ENCODE measurements around the gene PGAP6.
"Not testable (repeated sequence)": the region's sequence is repeated elsewhere in the genome, so short reads cannot be mapped to it uniquely, and the experiment has no call there.

Gene PGAP6

GRCh38 chr16:363766-364490, 17.9 kb downstream of the PGAP6 start:
- no peak for DNase-seq

GRCh38 chr16:363110-363765, 18.5 kb downstream of the PGAP6 start:
- DNase-seq: no peak

DNA sequence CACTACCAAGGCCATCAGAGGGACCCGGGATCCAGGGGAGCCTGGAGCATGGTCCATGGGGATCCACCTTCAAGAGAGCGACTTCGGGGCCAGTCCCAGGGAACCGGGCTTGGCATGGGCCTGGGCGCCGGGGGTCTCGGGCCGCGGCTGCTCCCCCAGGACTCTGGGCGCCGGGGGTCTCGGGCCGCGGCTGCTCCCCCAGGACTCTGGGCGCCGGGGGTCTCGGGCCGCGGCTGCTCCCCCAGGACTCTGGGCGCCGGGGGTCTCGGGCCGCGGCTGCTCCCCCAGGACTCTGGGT, 19.1 kb downstream of the PGAP6 start:
- DNase-seq: not testable (repeated sequence)

- no peak for DNase-seq
These were observed 19.7 kb downstream of the PGAP6 start for GRCh38 chr16:361872-362701.

DNA sequence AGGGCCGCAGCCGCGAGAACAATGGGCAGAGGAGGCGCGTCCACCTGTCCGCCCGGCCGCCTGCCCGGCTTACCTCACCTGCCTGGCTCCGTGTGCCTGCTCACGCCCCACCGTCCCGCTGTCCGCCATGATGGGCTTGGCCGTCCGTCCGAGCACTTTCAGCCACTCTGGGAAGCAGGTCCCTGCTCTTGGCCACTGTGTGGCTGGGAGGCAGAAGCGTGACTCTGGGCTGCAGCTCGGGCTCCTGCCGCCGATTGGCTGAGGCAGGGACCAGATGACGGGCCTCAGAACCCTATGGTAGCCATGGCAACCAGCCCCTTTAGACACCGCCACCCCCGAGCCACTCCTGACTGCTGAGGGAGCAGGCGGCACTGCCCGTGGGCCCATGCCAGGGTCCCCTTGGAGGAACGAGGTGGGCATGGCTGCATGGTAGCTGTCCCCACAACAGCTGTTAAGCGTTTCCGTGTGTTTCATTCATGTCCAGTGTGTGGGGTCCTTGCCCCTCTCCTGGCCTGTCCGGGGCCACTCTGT, 20.4 kb downstream of the PGAP6 start:
- DNase-seq: no peak

GRCh38 chr16:360698-361336, 21.0 kb downstream of the PGAP6 start:
- DNase-seq: no peak

- no peak for DNase-seq
These were observed 21.7 kb downstream of the PGAP6 start for GRCh38 chr16:359871-360697.

DNA sequence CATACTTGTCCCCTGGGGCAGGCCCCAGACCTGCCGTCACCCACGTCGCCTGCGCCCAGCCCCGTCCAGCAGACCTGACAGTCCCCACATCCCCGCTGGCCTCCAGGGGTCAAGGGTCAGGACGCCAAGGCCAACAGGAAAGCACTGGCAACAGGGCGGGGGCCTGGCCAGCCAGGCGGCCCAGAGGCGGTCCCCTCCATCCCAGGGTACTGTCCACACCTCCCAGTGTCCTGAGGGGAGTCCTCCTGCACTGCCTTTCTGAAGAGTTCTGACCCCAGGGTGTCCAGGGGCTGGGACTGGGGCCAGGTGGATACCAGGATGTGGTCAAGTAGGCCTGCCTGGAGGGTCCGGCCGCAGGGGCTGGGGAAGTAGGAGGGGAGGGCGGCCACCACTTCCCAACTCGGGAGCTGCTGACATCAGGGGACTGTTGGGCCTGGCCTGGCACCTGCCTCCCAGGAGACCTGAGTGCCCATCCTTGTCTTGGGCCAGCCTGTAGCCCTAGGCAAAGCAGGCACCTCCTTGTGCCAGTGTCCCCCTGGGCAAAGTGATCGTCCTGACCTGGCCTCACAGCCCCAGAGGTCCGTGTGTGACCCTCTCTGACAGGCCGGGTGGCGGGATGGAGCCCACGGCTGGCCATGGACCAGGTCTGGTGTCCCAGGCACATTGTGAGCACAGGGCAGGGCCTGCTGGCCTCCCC, 22.6 kb downstream of the PGAP6 start:
- DNase-seq: no peak

GRCh38 chr16:356741-357140, 25.0 kb downstream of the PGAP6 start:
- DNase-seq: no peak

DNA sequence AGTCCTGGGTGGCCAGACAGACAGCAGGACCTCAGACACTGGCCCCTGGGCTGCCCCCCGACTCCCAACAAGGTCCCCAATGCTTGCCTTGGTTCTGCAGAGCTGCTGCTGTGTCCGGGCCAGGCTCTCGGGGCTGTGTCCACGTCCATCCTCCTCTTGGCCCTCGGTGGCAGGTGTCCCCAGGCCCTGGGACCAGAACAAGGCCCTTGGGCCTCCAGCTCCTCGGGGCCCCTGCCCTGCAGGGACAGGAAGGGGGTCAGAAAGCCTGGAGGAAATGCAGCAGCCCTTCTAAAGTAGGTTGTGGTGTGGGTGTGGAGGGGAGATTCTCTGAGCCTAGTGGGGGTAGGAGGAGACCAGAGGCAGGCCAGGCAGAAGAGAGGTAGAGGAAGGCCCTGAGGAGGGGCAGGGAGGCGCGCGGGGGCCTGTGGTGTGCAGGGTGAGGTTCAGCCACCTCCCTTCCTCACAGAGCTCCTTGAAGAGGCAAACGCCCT, 26.8 kb downstream of the PGAP6 start:
- DNase-seq: no peak

DNA sequence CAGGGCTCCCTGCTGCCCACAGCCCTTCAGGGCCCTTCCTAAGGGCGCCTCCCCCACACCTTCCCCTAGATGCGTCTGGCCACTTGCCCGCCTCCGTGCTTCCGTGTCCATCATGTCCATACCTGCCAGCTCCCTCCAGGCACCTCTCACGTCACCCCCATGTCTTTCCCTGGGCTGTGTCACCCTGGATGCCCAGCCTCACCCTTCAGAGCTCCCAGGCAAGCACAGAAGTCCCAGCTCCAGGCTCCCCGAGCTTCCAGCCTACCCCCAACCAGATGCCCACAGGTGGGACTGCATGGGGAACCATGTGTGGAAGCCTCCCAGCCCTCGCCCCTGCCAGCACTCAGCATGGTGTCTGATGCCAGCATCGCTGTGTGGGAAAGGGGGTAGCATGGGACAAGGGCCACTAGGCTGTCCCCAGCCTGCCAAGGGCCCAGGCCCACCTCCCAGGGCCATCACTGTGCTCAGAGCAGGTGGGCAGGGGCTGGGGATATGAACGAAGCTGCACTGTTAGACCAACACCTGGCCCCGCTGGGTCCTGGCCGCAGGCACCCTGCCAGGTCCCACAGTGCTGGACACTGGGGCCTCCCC, 27.4 kb downstream of the PGAP6 start:
- no peak for DNase-seq

DNA sequence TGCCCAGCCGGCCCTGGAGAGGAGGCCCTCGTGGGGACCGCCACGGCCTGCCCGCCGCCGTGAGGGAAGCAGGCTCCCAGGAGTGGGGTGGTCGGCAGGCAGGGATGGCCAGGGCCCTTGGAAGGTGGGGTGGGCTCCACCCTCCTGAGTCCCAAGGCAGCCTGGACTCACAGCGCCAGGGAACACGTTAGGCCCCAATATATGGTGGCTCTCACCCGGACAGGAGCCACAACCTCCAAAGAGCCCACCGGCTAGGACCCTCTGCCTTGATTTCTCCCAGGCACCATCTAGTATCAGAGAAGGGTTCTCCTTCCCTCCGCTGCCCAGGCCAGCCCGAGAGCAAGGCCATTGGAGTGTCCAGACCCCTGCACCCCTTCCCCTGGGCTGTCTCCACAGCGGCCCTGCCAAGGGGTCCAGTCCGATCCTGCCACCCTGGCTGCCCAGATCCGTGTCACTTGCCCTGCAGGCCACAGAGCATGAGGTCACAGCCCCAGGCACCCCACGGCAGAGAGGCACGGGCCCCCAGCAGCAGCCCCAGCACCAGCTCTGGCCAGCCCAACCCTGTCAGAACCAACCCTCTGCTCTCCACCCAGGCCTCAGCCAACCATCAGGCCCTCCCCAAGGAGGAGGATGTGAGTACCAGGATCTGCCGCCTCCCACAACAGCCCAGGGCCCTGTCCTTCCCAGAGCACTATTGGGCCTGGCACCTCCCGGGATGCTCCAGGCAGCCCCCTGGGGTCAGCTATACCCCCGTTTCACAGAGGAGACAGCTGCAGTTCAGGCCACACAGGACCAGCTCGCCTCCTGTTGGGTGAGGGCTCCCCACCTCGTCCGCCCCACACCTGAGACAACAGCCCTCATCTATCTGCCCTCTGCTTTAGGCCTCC, 28.1 kb downstream of the PGAP6 start:
- no peak for DNase-seq

DNA sequence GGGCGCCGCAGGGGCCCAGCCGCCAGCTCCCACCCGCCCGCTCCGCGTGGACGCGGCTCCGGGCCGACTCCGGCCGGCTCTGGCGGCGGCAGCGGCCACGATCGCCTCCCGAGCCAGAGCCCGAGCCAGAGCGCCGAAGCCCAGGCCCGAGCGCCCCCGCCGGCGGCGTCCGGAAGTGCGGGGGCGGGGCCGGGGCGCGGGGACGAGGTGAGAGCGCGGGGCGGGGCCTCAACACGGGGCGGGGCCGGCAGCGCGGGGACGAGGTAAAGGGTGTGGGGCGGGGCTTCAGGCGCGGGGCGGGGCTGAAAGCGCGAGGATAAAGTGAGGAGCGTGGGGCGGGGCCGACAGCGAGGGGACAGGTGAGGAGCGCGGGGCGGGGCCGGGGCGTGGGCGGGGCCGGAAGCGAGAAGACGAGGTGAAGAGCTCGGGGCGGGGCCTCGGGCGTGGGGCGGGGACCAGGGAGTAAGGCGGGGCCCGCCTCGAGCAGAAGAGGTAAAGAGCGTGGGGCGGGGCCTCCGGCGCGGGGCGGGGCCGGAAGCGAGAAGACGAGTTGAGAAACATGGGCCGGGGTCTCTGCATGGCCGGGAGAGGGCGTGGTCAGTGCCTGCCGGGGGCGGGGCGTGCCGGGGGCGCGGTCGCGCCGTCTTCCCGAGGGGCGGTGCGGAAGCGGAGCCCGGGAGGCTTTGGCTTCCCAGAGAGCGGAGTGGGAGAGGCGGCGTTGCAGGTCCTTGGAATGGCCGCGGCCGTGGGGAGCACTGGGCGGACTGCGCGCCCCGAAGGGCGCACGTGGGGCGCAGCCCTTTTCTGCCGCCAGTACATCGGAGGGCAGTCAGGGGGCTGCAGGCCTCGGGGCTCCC, 29.0 kb downstream of the PGAP6 start, which contains the start of gene AXIN1:
Gene AXIN1 (minus strand): TSS at position 177 of the 857 bp plus-strand sequence. CDS start 5,698 bp downstream, outside the sequence.
- DNase-seq: no peak

- DNase-seq: no peak
These were observed 29.8 kb downstream of the PGAP6 start for GRCh38 chr16:351804-352520.

- no peak for DNase-seq
These were observed 31.6 kb downstream of the PGAP6 start for GRCh38 chr16:350203-350602.

DNA sequence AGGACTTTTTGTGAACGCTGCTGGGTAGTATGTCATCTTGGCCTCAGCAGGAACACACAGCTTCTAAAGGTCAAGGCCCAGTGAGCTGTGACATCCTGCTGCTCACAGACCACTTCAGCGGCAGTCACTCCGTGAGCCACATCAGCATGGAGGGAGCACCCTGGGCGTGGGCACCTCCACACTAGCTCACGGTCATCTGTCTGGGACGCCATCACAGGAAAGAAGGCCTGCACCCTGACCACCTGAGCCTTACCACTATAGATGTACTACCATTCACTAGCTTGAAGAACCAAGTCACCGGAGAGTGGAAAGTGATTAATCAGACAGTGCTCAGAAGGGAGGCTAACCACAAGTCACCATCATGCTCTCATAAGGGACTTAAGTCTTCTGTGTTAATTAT, 32.6 kb downstream of the PGAP6 start:
- DNase-seq: no peak

DNA sequence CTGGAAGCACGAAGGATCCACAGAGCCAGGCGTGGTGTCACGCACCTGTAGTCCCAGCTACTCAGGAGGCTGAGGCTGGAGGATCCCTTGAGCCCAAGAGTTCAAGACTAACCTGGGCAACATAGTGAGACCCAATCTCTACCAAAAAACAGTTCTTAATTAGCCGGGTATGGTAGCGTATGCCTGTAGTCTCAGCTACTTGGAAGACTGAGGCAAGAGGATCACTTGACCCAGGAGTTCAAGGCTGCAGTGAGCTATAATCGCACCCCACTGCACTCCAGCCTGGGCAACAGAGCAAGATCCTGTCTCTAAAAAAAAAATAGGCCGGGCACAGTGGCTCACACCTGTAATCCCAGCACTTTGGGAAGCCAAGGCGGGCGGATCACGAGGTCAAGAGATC, 33.3 kb downstream of the PGAP6 start:
- not testable (repeated sequence) for DNase-seq

GRCh38 chr16:347203-347602, 34.6 kb downstream of the PGAP6 start:
- DNase-seq: no peak
